H7 (cell line): ENCODE data around the gene TGFA. TPM values are rescaled to one million over a fixed set of nuclear protein-coding genes. Genes with fewer than 3 reads are reported as not detected.

ENCODE experiments used
- DNase-seq: peaks from one replicate; pipeline ENCODE4 v3.0.0; 2012
- H3K27me3 ChIP-seq: 2 replicates; pipeline ENCODE4 v1.6.0; 2011; ENCODE audit warnings: mild to moderate bottlenecking, low read length; ENCODE audit not compliant: control insufficient read depth, insufficient read depth
- H3K36me3 ChIP-seq: replicated peaks from 2 replicates; pipeline ENCODE4 v1.5.1; 2011; ENCODE audit warnings: low read length; ENCODE audit not compliant: control insufficient read depth, insufficient read depth
- H3K4me3 ChIP-seq: 2 replicates; pipeline ENCODE4 v1.5.1; 2011; ENCODE audit warnings: low read depth, mild to moderate bottlenecking, control low read depth, low read length, moderate library complexity; ENCODE audit not compliant: insufficient read depth
- total RNA-seq: library from RNA; depleted of rRNA; stranded (reverse); fragments of >200 nt; shearing (Covaris generic); gene quantifications from 2 replicates; pipeline ENCODE4 v1.2.3, GENCODE V29; 2014

The TGFA gene
- total RNA-seq, 1 experiment from 2014 or later: 0.87 TPM

DNA sequence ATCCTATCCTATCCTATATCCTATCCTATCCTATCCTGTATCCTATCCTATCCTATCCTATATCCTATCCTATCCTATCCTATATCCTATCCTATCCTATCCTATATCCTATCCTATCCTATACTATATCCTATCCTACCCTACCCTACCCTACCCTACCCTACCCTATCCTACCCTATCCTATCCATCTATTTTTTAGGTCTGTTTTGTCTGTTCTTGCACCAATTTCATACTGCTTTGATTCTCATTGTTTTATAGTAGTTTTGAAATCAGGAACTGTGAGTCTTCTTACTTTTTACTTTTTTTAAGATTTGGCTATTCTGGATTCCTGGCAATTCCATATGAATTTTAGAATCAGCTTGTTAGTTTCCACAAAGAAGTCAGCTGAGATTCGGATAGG lies 118.5 kb downstream of the TGFA start:
- Histone ChIP-seq H3K36me3 (no peaks in the 10 kb centered on the region), H3K27me3 (peaks cover 38% of the 10 kb centered on the region), H3K4me3 (no peak overlapping the region)
- DNase-seq: no peak

- no peaks in the 10 kb centered on the region for H3K36me3 ChIP-seq
- peaks cover 29% of the 10 kb centered on the region for H3K27me3 ChIP-seq
- DNase-seq: no peak
- H3K4me3 ChIP-seq: no peak overlapping the region
These were observed 120.3 kb downstream of the TGFA start for GRCh38 chr2:70433315-70433714.

DNA sequence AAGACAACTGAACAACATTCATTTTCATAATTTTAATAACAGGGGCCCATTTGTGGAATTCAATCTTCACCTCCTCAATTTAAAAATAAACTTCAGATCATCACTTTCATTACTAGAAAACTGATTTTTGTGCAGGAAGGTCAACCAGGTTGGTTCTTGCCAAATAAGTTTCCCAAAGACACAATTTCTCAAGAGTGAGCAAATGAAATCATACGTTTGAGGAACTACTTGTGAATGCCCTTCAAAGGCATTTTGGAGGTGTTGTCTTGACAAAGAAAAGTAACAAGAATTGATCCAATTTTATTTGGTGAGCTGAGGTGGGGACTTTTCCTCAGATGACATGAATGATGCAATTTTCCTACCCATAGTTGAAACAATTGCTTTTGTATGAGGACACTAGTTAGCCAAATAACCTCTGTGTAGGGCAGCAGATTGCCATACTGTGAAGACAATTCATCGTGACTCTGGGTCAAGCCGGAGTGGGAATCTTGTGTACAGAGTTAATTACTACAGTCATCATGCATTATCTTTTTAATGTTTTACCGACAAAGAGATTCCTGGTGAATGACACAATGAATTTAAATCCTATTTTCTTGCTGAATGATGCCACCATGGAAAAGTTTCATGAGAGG lies 121.8 kb downstream of the TGFA start:
- H3K4me3 ChIP-seq: no peak overlapping the region
- peaks cover 25% of the 10 kb centered on the region for H3K27me3 ChIP-seq
- DNase-seq: no peak
- no peaks in the 10 kb centered on the region for H3K36me3 ChIP-seq

DNA sequence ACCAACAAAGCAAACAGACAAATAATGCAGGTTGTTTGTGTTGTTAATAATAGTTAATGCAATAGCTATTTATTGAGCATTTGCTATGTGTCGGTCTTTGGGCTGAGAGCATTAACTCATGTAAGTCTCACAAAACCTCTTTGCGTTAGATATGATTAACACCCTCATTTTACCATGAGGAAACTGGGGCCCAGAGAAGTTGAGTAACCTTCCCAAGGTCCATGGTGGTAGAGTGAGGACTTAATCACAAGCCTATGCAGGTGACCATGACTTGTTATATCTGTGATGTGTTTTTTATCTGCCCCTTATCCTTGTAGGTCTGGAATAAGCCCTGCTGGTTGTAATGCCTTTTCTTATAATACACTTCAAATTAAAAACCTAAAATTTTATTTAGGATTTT lies 127.3 kb downstream of the TGFA start:
- DNase-seq: no peak
- H3K4me3 ChIP-seq: no peak overlapping the region
- peaks cover 15% of the 10 kb centered on the region for H3K27me3 ChIP-seq
- no peaks in the 10 kb centered on the region for H3K36me3 ChIP-seq

DNA sequence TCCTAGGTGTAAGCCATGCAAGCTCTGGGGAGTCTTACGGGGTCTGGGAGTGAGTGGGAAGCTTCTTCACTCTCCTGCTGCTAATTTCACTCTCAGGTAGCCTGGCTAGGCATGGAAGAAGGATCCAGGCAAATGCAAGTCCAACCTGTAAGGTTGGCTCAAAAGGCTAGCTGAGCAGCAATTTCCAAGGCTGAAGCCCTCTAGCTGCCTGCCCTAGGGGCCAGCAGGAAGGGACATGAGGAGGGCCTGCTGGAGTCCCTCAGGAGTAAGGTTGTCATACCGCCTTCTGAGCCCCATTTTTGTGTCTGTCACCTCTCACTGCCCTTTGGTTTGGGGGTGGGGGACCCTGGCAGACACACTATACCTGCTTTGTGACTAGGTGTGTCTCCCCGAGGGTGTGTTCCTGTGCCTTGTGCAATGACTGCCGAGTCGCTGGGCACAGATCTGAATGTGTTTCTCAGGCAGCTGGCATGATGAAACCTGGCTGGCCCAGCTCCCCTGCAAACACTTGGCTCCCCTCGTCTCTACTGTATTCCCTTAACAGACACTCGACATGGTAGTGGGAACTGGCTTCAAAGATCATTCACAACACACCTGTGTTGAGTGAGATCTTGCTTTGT lies 127.8 kb downstream of the TGFA start:
- Histone ChIP-seq H3K36me3 (no peaks in the 10 kb centered on the region), H3K27me3 (peaks cover 15% of the 10 kb centered on the region), H3K4me3 (no peak overlapping the region)
- DNase-seq: no peak

DNA sequence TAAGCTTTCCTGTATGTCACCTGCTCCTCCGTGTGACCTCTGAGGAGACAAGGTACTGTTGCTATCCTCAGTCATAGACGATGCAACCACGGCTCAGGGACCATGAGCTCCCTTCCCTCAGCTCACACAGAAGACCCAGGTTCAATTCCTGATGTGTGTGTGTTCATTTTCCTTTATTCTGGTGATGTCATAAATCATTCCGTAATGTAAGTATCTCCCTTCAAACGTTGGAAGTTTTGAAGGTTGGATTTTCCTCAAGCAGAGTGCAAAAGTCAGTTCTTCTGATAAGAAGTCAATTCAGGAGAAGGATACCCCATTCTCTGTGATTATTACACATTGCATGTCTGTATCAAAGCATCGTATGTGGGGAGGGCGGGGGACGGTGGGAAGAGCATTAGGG lies 132.9 kb downstream of the TGFA start:
- no peak for DNase-seq
- peaks cover 10% of the 10 kb centered on the region for H3K27me3 ChIP-seq
- H3K36me3 ChIP-seq: no peaks in the 10 kb centered on the region
- H3K4me3 ChIP-seq: no peak overlapping the region

DNA sequence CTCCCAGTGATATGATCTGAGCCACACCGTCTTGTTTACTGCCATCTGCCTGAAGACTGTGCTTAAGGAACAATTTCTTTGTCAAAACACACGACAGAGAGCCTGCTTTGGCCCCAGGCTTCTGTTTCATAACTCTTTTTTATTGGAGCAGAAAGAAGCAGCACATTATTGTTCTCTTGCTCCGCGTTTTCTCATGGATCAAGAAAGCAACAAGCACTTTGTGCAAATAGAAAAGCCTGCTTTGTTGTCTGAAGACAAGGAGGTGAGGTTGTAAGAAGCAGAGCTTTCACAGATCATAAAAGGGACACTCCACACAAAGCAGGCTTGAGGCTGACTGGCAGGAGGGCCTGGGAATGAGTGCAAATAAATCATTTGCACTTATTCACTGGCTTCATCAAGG lies 133.5 kb downstream of the TGFA start:
- H3K36me3 ChIP-seq: no peaks in the 10 kb centered on the region
- no peak overlapping the region for H3K4me3 ChIP-seq
- DNase-seq: no peak
- H3K27me3 ChIP-seq: peaks cover 7% of the 10 kb centered on the region

DNA sequence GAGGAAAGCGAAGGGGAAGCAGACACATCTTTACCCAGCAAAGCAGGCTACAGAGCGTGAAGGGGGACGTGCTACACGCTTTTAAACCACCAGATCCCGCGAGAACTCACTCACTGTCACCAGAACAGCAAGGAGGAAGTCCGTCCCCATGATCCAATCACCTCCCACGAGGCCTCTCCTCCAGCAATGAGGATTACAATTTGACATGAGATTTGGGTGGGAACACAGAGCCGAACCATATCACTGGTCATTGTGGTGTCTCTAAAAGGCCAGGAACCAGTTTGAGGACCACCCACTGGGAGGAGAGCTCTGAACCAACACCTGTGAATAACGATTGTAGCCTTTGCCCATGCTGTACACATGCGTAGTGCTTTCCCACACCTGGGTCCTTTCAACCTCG lies 135.1 kb downstream of the TGFA start:
- H3K36me3 ChIP-seq: no peaks in the 10 kb centered on the region
- no peak for DNase-seq
- peaks cover 5% of the 10 kb centered on the region for H3K27me3 ChIP-seq
- no peak overlapping the region for H3K4me3 ChIP-seq

DNA sequence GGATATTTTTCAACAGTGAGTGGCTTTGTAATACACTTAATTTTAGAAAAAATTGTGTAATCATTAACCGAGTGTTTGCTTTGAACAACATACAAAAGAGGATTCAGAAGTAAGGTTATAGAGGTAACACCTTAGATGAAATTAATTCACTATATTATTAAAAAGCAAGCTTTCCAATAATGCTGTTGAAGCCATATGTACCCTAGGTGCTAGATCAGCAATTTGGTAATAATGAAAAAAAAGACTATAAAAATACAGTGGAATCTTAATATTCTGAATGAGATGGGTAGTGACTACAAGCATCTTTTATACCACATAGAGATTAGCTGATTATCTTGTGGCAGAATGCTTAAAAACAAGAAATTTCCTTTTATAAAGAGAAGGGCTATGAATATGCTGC lies 136.6 kb downstream of the TGFA start:
- H3K4me3 ChIP-seq: no peak overlapping the region
- H3K27me3 ChIP-seq: no peaks in the 10 kb centered on the region; the same call in none of the 2 replicates
- DNase-seq: no peak
- no peaks in the 10 kb centered on the region for H3K36me3 ChIP-seq

DNA sequence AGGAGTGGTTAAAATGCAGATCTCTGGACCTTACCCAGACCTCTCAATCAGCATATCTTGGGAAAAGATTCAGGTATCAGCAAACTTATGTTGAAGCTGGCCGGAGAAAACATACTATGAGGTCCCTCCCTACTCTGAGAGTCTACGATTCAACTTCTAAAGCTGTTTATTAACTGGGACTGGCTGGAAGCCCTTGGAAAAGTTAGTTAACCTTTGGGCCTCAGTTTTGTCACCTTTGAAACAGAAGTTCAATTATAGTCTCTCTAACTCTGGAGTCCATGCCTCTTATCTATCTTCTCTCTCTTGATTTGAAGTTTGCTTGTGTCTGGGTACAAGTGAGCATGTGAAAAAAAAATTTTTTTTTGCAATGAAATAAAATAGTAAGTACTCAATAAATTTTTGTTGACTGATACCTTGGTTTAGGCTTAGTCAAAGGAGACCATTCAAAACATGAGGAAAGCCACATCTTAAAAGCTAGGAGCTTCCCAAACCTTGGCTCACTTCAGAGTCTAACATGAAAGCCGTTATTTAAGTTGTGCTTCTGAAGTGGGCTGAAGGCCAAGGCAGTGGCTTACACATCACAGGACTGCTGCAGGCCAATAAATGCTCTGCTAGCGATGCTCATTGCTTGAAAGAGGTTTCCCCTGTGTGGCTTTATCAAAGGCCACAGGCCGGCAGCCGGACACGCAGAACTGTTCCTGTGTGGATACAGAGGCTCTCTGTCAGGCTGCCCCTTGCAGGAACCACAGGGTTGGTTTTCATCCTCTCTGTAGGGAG lies 141.1 kb downstream of the TGFA start:
- DNase-seq: no peak
- Histone ChIP-seq H3K4me3 (no peak overlapping the region), H3K27me3 (no peaks in the 10 kb centered on the region; the same call in 1 of the 2 replicates), H3K36me3 (no peaks in the 10 kb centered on the region)

DNA sequence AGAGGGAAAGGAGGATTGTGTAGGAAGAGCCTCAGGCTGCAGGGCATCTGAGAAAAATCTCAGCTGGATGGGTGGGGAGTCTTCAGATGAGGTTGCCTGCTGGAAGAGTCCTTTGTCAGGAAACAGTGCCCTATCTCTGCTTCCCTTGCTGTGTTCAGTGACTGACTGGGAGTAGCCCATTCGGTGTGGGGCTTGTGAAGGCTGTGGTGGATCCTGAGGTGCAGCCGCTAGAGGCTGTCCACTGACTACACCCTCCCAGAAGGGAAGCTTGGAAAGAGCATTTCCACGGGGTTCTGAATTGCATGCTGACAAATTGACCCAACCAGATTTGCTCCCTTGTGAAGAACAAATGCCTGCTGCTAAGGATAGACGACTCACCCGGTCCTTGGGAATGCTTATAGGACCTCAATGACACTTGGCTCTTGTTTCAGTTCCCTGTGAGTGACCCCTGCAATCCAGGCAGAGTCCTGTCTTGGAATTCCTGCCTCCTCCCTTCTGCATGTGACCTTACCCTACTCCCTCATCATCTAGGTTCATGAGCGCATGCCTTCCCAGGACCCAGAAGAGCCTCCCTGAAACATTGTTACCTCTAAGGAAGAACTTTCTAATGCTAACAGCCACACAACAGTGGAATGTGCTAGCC lies 142.0 kb downstream of the TGFA start:
- Histone ChIP-seq H3K4me3 (no peak overlapping the region), H3K27me3 (no peaks in the 10 kb centered on the region; the same call in 1 of the 2 replicates), H3K36me3 (no peaks in the 10 kb centered on the region)
- DNase-seq: no peak

DNA sequence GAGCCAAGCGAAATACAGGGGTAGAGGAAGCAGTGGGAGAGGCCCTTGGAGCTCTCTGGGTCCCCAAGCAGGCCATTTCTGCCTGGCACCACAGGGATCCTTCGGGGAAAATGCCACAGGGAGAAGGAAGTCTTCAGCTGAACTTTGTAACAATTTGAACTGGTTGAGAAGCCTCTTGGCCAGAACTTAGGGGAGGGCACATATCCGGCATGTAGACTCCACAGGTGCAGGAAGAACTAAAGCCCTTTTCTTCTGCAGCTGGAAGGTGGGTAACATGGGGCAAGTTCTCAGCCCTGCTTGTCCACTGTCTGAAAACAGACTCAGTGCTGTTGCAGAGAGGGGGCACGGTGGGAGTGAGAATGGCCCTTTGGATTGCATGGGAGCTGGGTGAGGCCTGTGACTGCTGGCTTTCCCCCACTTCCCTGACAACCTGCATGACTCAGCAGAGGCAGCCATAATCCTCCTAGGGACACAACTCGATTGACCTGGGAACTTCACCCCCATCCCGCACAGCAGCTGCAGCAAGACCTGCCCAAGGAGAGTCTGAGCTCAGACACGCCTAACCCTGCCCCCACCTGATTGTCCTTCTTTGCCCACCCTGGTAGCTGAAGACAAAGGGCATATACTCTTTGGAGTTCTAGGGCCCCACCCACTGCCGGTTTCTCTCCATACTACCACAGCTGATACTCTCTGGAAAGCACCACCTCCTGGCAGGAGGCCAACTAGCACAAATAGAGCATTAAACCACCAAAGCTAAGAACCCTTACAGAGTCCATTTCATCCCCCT lies 150.2 kb downstream of the TGFA start:
- Histone ChIP-seq H3K27me3 (no peaks in the 10 kb centered on the region; the same call in 1 of the 2 replicates), H3K4me3 (no peak overlapping the region), H3K36me3 (no peaks in the 10 kb centered on the region)
- no peak for DNase-seq

- no peak for DNase-seq
- no peaks in the 10 kb centered on the region for H3K36me3 ChIP-seq
- H3K27me3 ChIP-seq: peaks cover 2% of the 10 kb centered on the region; the same call in 1 of the 2 replicates
- H3K4me3 ChIP-seq: no peak overlapping the region
These were observed 153.1 kb downstream of the TGFA start for GRCh38 chr2:70400539-70400938.

- DNase-seq: no peak
- H3K36me3 ChIP-seq: no peaks in the 10 kb centered on the region
- no peak overlapping the region for H3K4me3 ChIP-seq
- H3K27me3 ChIP-seq: peaks cover 2% of the 10 kb centered on the region; the same call in 1 of the 2 replicates
These were observed 154.6 kb downstream of the TGFA start for GRCh38 chr2:70399046-70399445.
